Stimulated activated CD4-positive, alpha-beta T cell treated with anti-CD3 and anti-CD28 coated beads, Interleukin-15, amount 100 ng/mL, for 48 hours (primary cell): ENCODE results near the gene DLAT.
"Not testable (repeated sequence)": the region's sequence is repeated elsewhere in the genome, so short reads cannot be mapped to it uniquely, and the experiment has no call there.

ENCODE experiments used
- DNase-seq, 2 donors: peaks; one replicate each; pipeline ENCODE4 v3.0.0-alpha.2; 2020; ENCODE audit warnings: low read depth in 2 of 2

The DLAT gene

GRCh38 chr11:112049777-112050176 is 24.6 kb downstream of the DLAT start:
- no peak for DNase-seq

- DNase-seq, result no peak
Measured at GRCh38 chr11:112050721-112051120, 25.5 kb downstream of the DLAT start.

- DNase-seq, result no peak
Measured at GRCh38 chr11:112051768-112052167, 26.6 kb downstream of the DLAT start.

DNA sequence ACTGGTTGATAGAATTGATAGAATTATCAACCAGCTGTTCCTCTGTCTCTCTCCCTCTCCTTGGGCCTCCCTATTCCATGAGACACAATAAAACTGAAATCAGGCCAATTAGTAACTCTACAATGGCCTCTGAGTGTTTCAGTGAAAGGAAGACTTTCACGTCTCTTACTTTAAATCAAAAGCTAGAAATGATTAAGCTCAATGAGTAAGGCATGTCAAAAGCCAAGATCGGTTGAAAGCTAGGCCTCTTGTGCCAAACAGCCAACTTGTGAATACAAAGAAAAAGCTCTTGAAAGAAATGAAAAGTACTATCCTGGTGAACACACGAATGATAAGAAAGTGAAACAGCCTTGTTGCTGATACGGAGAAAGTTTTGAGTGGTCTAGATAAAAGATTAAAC is 32.0 kb downstream of the DLAT start:
- DNase-seq, result no peak

DNA sequence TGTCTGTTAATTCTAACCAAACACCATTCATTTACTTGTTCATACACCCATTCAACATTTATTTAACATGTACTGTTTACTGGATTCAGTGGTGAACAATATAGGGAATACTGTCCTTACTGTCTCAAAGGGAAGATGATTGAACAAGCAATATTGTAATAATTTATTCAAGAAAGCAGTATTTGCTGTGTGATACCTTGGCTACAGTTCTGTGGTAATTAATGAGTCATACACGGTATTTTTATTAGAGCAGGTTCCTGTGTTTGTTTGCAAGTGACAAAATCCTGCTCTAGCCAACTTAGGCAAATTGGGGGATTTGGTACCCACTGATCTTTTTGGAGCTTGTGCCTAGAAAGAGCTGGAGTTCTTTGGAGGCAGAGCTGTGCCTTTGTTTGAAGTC is 32.9 kb downstream of the DLAT start:
- no peak for DNase-seq

GRCh38 chr11:112062923-112063322 is 37.7 kb downstream of the DLAT start:
- DNase-seq, result no peak

- DNase-seq, result peak; percentile 64 to 72
Measured at GRCh38 chr11:112073941-112074811, 49.0 kb downstream of the DLAT start, which contains the start of the genes NKAPD1 and PIH1D2. TSS of gene NKAPD1 (plus strand) at chr11:112074299. CDS start at chr11:112075575, 1,276 bp downstream. TSS of gene PIH1D2 (minus strand) at chr11:112074017. CDS start at chr11:112073174, 843 bp downstream.

GRCh38 chr11:112082729-112083128 is 57.5 kb downstream of the DLAT start:
- no peak for DNase-seq

- DNase-seq, result peak; percentile 25 to 37
Measured at GRCh38 chr11:112085822-112086421, 60.7 kb downstream of the DLAT start.

- peak; percentile 93 for DNase-seq
Measured at GRCh38 chr11:112086422-112087191, 61.4 kb downstream of the DLAT start, which contains the start of the genes SDHD and TIMM8B. TSS of gene SDHD (plus strand) at chr11:112086873. CDS start at chr11:112086908, 35 bp downstream. TSS of gene TIMM8B (minus strand) at chr11:112086756. CDS start at chr11:112086723, 33 bp downstream.

- DNase-seq, result no peak
Measured at GRCh38 chr11:112087212-112087611, 62.0 kb downstream of the DLAT start.

GRCh38 chr11:112095302-112095701 is 70.1 kb downstream of the DLAT start:
- not testable (repeated sequence) for DNase-seq

- no peak for DNase-seq
Measured at GRCh38 chr11:112096194-112096593, 71.0 kb downstream of the DLAT start.

DNA sequence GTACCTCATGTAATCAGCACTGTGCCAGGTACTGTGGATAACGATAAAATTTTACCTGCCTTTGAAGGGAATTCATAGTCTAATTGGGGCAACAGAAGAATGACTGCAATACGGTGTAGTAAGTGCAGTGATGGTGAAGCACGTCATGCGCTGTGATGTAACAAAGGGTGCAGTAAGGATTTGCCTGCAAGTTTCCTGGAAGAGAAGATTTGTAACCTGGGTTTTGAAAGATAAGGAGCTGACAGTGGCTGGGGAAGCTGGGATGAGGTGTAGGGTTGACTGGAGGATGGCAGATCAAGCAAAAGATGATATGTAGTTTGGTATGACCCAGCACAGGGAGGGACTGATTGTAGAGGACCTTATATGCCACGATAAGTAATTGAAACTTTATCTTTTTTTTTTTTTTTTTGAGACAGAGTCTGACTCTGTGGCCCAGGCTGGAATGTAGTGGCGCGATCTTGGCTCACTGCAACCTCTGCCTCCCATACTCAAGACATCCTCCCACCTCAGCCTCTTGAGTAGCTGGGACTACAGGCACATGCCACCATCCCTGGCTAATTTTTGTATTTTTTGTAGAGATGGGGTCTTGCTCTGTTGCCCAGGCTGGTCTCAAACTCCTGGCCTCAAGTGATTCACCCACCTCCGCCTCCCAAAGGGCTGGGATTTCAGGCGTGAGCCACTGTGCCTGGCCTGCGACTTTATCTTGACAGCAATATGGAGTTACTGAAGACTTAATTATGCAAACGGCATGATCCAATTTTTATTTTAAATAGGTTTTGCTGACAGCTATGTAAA is 72.7 kb downstream of the DLAT start:
- no peak for DNase-seq

DNA sequence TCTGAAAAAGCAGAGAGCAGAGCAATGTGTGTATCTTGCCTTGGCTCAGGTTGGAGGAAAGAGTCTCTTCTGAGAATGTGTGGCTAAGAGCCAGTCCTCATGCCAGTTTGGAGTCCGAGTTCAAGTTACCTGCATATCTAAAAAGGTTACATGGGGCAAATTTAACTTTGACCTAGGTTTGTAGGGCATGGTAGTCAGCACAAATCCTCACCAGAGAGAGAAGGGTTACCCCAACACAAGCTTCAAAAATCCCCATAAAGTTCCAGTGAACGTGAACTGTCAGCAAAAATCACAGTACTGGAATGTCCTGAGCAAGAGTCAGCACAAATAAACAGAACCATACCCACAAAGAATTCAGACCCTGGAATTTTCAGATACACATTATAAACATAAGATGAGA is 75.3 kb downstream of the DLAT start:
- no peak for DNase-seq

DNA sequence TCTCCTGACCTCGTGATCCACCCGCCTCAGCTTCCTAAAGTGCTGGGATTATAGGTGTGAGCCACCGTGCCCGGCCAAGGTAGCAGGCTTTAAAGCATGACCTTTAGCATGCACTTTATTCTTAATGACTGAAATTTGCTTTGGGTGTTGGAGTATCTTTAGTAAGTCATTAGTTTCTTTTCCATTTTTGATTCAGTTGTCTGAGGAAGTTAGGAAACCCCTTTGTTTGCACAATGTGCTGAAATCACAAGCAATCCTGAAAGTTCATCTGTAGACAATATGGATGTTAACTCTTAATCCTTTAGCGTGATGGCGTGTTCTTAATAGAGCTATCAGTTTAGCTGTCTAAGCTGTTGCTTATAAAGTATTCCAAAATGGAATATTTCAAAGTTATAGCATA is 78.2 kb downstream of the DLAT start:
- DNase-seq, result no peak

GRCh38 chr11:112106070-112106469 is 80.9 kb downstream of the DLAT start:
- DNase-seq, result no peak
